ENCODE results near the gene ARL5A.
A peak's percentile ranks its signal among the peaks of the same experiment; 100 is the strongest.
"Not testable (repeated sequence)": the region's sequence is repeated elsewhere in the genome, so short reads cannot be mapped to it uniquely, and the experiment has no call there.

Gene ARL5A

GRCh38 chr2:151794422-151794821 lies 33.8 kb downstream of the ARL5A start:
- not testable (repeated sequence) for DNase-seq

DNA sequence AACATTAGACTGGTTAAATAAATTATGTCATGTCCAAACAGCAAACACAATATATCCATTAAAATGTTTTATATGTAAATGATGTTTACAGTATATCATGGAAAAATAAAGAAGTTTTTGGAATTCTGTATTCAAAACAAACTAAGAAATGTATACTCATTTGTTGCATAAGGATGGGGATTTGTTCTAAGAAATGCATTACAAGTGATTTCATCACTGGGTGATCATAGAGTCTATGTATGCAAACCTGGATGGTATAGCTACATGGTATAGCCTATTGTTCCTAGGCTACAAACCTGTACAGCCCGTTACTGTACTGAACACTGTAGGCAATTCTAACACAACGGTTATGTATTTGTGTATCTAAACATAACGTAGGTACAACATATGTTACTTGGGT lies 35.1 kb downstream of the ARL5A start:
- DNase-seq = no peak

DNA sequence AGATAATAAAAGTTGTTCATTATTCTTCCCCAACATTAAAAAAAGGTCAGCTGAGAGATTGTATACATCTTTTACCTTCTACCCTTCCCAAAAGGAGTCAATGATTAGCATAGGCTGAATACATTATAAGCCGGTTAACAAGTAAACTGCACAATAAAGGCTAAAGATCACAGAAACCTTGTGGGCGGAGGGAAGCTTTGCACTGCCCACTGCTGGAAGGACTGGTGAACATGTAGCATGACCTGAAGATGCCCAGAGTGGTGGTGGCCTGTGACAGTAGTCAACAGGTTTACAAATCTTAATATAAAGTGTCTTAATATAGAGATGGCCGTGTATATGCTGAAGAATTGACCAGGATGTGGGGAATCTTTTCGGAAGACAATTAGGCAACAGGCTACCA lies 35.6 kb downstream of the ARL5A start:
- DNase-seq = no peak

GRCh38 chr2:151791545-151791944 lies 36.7 kb downstream of the ARL5A start:
- DNase-seq = no peak

DNA sequence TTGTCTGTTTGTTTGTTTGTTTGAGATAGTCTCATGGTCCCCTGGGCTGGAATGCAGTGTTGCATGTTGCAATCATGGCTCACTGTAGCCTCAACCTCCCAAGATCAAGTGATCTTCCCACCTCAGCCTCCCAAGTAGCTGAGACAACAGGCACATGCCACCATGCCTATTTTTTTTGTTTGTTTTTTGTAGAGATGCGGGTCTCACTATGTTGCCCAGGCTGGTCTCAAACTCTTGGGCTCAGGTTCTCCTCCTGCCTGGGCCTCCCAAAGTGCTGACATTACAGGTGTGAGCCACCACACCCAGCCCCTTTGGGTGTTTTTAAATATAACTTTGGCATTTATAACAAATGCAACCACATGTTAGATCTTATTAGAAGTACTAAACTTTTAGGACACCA lies 37.5 kb downstream of the ARL5A start:
- no peak for DNase-seq

DNA sequence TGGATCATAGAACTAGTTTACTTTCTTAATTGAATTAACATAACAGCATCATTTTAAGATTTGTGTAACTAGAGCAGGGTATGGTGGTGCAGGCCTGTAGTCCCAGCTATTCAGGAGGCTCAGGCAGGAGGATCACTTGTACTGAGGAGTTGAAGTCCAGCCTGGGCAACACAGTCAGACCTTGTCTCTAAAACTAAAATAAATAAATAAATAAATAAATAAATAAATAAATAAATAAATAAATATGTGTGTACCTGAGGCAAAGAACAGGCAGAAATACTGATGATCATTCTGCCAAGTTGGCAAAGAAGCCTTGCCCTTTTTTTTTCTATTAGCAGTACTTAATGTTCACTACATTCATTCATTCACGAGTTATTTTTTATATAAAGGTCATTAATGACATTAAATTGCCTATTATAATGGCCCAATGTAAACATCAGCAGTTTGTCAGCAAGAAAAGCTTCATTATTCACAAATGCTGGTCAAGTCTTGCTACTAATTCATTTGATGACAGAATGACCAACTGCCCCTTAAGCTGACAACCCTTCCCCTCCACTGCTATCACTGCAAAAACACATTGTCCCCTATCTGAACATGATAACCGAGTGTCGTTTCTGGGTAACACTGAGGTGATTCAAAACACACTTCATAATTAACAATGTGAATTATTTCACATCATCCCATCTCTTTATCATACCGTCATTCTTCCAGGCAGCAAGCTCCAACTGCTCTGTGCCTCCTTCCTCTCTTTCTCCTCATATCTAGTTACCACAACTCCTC lies 39.0 kb downstream of the ARL5A start:
- DNase-seq = no peak

GRCh38 chr2:151786483-151786882 lies 41.7 kb downstream of the ARL5A start:
- DNase-seq = no peak

DNA sequence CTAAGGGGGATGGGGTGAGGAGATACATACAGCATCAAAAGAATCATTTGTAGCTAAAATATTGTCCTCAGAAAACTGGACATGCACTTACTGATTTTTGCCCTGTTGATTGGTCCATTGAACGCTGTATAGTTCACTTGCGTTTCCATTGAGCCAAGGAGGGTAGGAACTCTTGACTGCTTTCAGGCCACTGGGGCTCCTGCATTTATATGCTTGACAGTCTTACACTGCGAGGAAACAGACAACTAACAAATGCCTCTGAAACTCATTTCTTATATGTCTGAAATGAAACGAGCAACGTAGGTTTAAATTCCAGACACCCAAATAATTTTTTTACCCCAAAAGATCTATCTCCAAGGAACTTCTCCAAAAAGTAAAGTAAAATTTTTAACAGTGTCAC lies 42.1 kb downstream of the ARL5A start:
- no peak for DNase-seq

DNA sequence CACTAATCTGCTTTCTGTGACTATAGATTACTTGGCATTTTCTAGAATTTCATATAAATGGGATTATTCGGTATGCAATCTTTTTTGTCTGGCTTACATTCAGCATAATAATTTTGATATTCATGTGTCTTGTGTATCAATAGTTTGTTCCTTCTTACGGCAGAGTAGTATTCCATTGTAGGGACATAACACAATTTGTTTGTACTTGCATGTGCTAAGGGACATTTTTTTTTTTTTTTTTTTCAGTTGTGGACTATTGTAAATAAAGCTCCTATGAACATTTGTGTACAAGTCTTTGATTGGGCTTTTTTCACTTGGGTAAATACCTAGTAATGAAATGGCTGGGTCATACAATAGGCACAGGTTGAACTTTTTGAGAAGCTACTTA lies 45.1 kb downstream of the ARL5A start:
- DNase-seq = no peak

DNA sequence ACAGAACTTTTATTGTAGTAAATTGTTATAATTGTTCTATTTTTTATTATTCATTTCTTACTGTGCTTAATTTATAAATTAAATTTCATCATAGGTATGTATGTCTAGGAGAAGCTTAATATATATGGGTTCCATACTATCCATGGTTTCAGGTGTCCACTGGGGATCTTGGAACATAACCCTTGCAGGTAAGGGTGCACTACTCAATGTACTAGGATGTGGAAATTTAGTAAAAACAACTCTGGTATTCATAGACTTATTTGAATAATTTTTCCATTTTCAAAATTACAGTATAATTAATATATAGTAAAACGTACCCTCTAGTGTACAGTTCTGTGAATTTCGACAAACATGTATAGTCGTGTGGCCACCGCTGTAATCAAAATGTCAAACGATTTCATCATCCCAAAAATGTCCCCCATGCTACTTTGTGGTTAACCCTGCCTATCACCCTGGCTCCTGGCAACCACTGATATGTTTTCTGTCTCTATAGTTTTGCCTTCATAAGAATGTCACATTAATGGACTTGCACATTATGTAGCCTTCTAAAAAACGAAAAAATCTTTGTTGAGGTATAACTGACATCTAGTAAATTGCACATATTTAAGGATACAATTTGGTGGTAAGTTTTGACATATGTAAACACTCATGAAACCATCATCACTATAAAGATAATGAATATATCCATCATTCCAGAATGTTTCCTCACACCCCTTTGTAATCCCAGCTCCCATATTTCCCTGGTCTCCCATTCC lies 45.7 kb downstream of the ARL5A start:
- no peak for DNase-seq

DNA sequence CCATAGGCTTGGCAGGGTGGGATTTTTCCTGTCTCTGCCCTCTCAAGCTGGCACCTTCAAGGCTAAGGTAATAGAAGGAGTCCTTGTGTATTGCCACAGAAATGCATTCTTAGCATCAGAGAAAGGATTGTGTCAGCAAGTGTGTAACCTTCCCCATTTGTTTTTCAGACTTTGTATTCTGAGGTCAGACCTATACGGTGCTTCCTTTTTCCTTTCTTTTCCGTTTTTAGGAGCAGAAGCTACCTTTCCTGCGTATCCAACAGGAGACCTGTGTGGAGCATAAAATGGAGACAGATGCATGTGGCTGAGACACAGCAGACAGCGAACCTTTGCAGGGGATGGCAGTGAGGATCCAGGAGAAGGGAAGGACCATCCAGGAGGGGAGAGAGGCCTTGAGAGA lies 46.6 kb downstream of the ARL5A start:
- DNase-seq = no peak

- no peak for DNase-seq
These were observed 47.3 kb downstream of the ARL5A start for GRCh38 chr2:151780938-151781337.

DNA sequence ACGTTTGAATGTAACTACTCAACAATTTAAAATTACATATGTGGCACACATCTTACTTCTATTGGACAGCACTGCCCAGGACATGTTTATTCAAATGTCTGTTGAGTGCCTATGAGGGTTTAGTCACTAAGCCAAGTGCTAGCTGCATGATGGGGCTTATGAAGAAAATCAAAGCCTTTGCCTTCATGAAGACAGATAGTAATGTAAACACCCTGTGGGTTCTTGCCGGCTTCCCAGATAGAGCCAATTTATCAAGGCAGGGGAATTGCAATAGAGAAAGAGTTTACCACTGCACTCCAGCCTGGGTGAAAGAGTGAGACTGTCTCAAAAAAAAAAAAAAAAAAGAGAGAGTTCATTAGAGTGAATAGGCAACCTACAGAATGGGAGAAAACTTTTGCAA lies 50.3 kb downstream of the ARL5A start:
- no peak for DNase-seq

GRCh38 chr2:151777487-151777886 lies 50.7 kb downstream of the ARL5A start:
- DNase-seq = peak; percentile 15

- no peak for DNase-seq
These were observed 51.9 kb downstream of the ARL5A start for GRCh38 chr2:151776367-151776766.

GRCh38 chr2:151775057-151775740 lies 53.0 kb downstream of the ARL5A start:
- no peak for DNase-seq

DNA sequence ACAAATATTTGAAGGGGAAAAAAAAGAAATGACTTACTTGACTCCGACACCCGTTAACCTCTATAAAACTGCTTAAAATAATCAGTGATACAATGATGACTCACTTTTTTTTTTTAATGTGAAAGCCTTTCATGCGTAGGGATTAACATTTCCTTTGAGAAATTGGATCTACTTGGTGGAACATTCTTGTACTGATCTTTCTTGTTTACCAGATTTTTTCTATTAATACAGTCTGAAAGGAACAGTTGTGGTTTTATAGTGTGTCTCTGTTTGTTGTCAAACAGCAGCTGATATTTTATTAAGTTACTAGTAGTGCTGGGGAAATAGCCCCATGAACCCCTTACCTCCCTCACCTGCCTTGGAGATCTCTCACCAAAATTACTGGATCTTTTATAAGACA lies 53.7 kb downstream of the ARL5A start:
- DNase-seq = peak; percentile 81

DNA sequence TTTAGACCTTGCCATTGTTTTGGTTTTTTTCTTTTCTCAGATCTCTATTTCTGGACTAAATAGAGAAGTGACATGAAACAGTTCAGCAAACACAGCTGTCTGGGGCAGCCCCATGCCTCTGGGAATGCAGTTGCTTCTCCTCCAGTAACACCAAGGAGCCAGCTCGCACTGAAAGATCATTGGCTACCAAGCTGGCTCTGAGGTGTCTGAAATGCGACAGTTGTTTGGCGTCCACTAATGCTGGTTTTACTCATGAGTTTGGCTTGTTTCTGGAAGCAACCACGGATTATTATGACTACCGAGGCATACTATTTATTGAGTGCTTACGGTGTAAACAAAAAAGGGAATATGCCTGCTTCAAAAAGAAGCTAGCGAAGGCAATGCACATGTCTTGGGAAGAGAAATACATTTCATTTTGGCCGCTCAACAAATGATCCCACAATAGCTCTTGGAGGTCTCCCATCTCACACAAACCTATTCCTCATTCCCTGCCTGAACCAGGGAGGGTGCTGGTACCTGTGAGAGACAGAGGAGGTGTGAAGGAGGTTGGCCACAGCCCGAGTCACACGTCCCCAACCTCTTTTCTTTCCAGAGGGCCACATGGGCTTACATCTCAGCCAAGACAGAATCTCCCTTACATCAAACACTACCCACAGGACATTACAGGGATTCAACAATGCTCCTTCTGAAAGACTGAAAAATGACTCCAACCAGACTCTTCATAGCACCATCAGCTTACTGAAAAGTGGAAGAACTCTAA lies 56.4 kb downstream of the ARL5A start:
- DNase-seq = peak; percentile 48

GRCh38 chr2:151770995-151771394 lies 57.2 kb downstream of the ARL5A start:
- no peak for DNase-seq

GRCh38 chr2:151769606-151770005 lies 58.6 kb downstream of the ARL5A start:
- DNase-seq = no peak

GRCh38 chr2:151767536-151767935 lies 60.7 kb downstream of the ARL5A start:
- DNase-seq = no peak

- no peak for DNase-seq
These were observed 61.6 kb downstream of the ARL5A start for GRCh38 chr2:151766437-151767153.

All from HCEC 1CT (cell line).